ENCODE measurements around the gene APBA3.
"Not testable (repeated sequence)": the region's sequence is repeated elsewhere in the genome, so short reads cannot be mapped to it uniquely, and the experiment has no call there.

Gene APBA3

DNA sequence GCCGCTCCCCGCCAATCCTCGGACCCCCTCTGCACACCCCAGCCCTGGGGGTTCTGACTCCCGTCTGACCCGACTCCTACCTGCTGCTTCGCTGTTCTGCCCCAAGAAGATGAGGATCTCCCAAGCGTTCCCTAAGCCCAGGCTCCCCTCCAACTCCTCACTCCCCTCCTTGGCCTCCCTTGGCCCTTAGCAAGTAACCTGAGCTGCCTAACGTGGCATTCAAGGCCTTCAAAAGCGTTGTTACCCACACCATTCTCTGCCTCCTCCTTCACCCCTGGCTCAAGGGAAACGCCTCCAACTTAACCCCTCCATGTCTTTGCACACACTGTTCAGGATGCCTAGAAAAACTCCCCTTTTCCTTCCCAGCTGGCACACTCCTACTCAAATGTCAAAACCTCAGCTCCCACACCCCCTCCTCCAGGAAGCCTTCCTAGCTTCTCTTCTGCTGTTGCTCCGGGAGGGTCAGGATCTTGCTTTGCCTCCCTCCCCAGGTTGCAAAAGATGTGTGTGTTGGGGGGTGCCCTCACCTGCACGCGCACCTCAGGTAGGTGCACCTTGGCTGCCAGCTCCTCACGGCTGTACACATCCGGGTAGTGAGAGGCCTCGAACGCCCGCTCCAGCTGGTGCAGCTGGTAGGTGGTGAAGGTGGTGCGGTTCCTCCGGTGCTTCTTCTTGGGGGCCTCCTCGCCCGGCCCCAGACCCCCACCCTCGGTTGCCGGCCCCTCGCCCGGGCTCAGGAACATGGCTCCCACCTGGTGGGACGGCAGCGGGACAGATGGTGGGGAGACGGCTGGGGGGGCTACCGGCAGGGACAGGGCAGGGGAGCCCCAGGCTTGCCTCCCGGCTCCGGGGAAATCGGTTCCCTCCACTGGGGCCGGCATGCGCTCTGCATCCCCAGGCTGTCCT lies 9.8 kb upstream of the APBA3 start:
- DNase-seq (ENCODE audit: low spot score) (no peak), FAIRE-seq (no peak)

DNA sequence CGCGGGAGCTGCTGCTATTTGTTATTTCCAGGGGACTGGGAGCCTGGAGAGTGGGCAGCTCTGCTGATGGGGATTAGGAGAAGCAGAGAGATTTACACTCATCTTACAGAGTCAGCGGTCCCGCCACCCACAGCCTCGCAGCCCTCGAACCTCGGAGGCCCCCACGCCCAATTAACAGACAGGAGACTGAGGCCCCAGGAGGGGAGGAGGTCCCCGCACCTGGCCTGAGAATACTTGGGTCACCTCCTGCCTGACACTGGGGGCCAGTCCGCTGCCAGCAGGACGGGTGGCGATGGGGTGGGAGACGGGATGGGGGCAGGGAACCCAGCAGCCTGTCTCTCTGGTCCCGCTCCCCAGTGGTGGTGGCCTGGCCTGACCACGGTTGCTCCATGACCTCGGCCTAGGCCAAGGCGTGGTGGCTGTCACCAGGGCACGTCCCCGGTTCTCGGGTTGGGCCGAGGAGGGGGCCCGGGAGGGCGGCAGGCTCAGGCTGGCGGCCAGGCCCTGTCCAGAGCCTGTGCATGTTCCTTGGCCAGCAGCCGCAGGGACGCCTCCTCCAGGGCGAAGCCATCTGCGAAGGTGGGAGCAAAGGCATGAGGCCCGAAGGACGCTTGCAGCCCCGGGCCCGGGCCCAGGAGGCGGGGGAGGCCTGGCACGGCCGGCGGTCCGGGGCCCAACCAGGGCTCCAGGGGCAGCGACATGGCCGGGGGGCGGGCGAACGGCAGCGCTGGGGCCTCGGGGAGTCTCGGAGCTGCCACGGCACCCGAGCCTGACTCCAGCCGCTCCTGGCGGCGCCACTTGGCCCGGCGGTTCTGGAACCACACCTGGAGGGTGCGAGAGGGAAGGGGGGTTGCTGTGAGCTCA lies 8.9 kb upstream of the APBA3 start:
- FAIRE-seq = no peak
- no peak for DNase-seq (ENCODE audit: low spot score)

- DNase-seq (ENCODE audit: low spot score) (no peak), FAIRE-seq (no peak)
Observed at GRCh38 chr19:3769494-3769893, 8.0 kb upstream of the APBA3 start.

DNA sequence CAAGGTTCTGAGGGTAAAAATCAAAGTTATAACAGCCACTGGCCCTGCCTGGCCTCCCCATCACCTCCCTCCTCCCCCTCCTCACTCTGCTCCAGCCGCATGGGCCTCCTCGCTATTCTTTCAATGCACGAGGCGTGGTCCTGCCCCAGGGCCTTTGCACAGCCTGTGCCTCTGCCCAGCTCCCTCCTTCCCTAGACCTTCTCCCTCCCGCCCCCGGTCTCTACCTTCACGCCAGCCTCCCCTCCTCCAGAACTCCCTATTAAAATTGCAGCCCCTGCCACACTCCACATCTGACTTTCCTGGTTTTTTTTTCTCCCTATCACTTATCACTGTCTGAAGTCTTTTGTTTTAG lies 7.2 kb upstream of the APBA3 start:
- no peak for FAIRE-seq

DNA sequence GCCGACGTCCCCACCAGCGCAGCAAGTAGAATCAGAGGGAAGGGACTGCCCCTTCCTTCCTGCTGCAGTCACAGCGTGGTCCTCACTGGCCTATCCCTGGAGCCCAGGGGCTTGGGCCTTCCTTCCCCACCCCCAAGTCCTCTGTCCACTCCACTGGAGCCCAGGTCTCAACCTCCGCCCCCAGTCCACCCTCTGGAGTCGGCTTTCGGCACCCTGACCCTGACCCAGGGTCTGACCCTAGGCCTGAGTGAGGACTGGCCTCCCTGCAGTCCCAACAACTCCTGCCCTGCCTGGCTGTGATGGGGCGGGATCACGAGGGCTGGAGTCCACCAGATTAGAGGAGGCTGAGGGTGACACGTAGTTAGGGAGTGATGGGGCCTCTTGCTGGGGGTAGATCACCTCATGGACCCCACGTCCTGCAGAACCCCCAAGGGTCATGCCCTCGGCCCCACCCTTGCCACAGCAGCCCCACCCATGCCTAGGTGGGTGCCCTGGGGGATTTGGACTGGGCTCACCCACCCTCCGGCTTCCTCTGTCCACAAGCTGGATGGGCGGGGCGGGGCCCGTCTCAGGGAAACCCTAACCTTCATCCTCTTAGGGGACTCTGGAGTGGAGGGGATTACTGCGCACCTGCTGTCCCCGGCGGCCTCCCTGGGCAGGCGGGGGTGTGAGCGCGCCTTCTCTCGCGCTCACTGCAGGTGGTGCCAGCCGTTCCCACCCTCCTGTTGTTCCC lies 6.7 kb upstream of the APBA3 start:
- FAIRE-seq (no peak), DNase-seq (ENCODE audit: low spot score) (no peak)

More for the DNA sequence above, 7.2 kb upstream of the APBA3 start:
- DNase-seq (ENCODE audit: low spot score) = no peak

DNA sequence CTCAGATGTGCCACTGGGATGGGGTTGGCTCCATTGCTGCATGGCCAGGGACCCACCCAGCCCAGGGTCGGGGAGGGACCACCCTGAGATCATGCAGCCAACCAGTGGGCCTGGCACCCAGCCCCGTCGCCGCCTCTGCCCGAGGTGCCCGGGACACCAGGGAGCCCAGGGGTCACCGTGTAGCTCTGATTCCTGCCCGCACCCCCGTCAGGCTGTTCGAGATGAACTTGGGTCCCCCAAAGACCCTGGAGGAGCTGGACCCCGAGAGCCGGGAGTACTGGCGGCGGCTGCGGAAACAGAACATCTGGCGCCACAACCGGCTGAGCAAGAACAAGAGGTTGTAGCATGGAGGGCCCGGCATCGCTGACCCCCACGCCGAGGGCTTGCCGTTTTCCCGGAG lies 5.6 kb upstream of the APBA3 start:
- FAIRE-seq (no peak), DNase-seq (ENCODE audit: low spot score) (no peak)

DNA sequence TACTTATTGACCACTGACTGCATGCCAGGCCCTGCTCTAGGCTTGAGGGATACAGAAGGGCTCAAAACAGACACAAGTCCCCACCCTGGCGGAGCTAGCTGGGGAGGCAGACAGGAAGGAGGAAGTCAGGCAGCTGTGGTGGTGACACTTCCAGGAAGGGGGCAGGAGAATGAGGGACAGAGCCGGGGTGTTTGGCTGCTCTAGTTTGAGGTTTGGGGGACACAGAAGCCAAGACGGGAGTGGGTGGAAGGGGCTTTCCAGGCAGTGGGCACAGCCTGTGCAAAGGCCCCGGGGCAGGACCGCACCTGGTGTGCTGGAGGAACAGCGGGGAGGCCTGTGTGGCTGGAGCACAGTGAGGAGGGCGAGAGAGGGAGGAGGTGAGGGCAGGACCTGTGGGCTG lies 5.0 kb upstream of the APBA3 start:
- no peak for FAIRE-seq
- no peak for DNase-seq (ENCODE audit: low spot score)

DNA sequence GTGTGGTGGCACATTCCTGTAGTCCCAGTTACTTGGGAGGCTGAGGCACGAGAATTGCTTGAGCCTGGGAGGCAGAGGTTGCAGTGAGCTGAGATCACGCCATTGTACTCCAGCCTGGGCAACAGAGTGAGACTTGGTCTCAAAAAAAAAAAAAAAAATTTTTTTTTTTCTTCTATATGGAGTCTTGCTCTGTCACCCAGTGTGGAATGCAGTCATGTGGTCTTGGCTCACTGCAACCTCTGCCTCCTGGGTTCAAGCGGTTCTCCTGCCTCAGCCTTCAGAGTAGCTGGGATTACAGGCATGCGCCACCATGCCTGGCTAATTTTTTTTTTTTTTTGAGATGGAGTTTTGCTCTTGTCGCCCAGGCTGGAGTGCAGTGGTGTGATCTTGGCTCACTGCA lies 4.3 kb upstream of the APBA3 start:
- DNase-seq (ENCODE audit: low spot score); FAIRE-seq: not testable (repeated sequence)

- no peak for DNase-seq (ENCODE audit: low spot score)
- FAIRE-seq = no peak
Observed at GRCh38 chr19:3765121-3765520, 3.6 kb upstream of the APBA3 start.

GRCh38 chr19:3762501-3763459 lies 1.3 kb upstream of the APBA3 start, which contains the start of gene MRPL54:
Gene MRPL54 (plus strand): TSS chr19:3762682. CDS start chr19:3762701, 19 bp downstream.
- DNase-seq (ENCODE audit: low spot score) = peak; percentile 97
- peak; percentile 86 for FAIRE-seq

DNA sequence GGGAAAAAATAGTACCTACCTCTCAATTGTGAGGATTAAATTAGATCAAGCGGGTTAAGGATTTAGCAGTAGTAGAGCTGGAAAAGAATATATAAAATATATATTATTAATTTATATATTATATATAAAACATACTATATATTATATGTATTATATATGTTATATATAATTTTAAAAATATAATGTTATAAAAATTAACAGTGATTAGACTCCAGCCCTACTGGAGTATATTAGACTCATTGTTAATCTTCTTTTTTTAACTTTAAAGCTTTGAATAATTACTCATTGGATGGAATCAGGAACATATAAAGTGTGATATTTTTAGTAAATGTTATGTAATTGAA lies 610 bp upstream of the APBA3 start:
- FAIRE-seq (no peak), DNase-seq (ENCODE audit: low spot score) (no peak)

- FAIRE-seq = no peak
- no peak for DNase-seq (ENCODE audit: low spot score)
Observed at GRCh38 chr19:3760871-3761361, 576 bp downstream of the APBA3 start.

DNA sequence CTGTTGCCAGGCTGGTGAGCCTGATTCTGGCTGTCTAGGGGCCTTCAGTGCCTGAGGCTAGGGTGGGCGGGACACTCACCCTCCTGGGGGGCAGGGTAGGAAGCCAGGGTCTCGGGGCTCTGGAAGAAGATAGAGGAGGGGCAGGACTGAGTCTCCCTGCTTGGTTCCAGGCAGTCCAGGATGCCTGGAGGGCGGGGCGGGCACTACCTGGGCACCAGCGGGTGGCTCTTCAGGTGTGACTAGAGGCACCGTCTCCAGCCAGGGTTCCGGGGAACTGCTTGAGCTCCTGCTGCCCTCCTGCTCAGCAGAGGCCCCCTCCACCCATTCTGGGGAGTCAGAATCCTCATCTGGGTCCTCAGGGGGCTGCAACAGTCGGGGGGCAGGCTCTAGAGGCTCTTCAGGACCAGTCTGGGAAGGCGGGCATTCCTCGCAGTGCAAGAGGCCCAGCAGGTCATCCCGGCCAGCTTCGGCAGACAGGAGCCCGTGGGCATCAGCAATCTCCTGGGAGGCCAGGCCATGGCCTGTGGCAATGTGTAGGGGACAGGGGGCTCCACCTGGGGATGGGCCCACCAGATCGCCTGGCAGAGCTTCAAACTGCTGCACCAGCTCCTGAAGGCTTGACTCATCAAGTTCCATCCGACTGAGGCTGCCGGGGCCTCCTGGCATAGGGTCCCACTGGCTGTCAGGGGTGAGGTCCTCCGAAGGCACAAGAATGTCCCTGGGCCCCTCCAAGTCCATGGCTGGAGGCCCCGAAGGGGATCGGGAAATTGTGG lies 1.8 kb downstream of the APBA3 start:
- FAIRE-seq = no peak
- no peak for DNase-seq (ENCODE audit: low spot score)

GRCh38 chr19:3758297-3758696 lies 3.2 kb downstream of the APBA3 start:
- not testable (repeated sequence) for FAIRE-seq; DNase-seq (ENCODE audit: low spot score)

DNA sequence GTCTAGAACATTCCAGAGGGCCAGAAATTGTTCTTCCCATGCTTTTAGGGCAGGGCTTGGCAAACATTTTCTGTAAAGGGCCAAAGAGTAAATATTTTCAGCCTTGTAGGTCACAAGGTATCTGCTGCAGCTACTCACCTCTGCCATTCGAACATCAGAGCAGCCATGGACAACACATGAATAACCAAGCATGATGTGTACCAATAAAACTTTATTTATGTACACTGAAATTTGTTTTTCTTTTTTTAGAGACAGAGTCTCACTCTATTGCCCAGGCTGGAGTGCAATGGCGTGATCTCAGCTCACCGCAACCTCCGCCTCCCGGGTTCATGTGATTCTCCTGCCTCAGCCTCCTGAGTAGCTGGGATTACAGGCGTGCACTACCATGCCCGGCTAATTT lies 3.8 kb downstream of the APBA3 start:
- FAIRE-seq; DNase-seq (ENCODE audit: low spot score): not testable (repeated sequence)

DNA sequence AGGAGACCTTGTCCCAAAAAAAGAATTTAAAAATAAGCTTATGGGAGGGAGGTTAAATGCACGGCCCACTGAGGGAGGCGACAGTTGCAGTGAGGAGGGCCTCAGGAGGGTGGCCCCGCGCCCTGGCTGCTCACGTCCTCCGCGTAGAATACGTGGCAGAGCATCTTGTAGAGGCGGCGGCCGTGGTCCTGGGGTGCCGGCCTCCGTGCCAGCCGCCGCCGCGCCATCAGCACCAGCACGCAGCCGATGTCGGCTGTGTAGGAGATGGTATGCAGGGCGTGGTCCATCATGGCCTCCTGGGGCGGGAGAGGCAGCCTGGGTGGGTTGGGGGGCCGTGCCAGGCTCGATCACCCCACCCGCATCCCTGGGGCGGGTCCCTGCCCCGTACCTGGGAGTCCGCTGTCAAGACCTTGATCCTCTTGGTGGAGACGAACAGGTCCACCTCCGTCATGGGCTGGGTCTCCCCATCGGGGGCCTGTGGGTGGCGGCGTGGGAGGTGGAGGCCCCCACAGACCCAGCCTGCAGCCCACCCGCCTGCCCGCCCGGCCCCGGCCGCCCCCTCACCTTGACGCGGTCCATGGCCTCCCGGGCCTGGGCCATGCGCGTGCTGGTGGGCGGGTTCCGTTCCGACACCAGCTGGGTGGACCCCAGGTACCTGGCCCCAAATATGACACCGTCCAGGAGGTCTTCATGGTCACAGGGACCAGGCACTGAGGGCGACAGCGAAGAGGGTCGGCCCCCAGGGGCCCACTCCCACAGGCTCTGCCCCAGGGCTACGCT lies 7.7 kb downstream of the APBA3 start:
- no peak for DNase-seq (ENCODE audit: low spot score)
- no peak for FAIRE-seq

DNA sequence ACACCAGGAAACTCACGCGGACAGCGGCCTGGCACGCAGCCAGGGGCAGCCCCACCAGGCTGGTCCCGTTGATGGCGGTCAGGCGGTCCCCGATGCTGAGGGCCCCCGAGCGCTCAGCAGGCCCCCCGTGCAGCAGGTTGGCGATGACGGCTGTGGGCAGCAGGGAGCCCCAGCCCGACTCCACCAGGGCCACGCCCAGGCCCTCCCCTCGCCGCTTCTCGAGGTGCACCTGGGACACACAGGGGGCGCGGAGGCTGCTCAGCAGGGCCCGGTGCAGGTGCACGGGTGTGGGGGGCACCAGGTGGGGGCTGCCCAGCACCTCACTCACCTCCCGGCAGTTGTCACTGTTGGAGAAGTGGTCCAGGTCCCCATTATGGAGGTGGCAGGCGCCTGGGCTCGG lies 9.0 kb downstream of the APBA3 start:
- FAIRE-seq = no peak
- DNase-seq (ENCODE audit: low spot score) = no peak

- FAIRE-seq = no peak
Observed at GRCh38 chr19:3751236-3751635, 10.3 kb downstream of the APBA3 start.

GRCh38 chr19:3750211-3750610 lies 11.3 kb downstream of the APBA3 start:
- FAIRE-seq = no peak
- no peak for DNase-seq (ENCODE audit: low spot score)

More at GRCh38 chr19:3751236-3751635, 10.3 kb downstream of the APBA3 start:
- DNase-seq (ENCODE audit: low spot score) = no peak
